Spleen (tissue), 7 donors: ENCODE results near the gene PIF1.

Experiments
- POLR2A ChIP-seq, 3 donors: fragments of 450-650 bp; IDR thresholded peaks; one replicate each; pipeline ENCODE4 v1.5.1; 2017; ENCODE audit warnings: antibody characterized with exemption in 3 of 3, mild to moderate bottlenecking in 1 of 3
- POLR2AphosphoS5 ChIP-seq, 3 donors: sonication (generic); formaldehyde crosslinking; IDR thresholded peaks; one replicate each; pipeline ENCODE4 v1.5.1; 2017; ENCODE audit warnings: antibody characterized with exemption in 3 of 3
- TF ChIP-seq, protein P1 (sequence below), 11 experiments: fragments of 200-600 bp in 7 of 11; fragments of 450-650 bp in 4 of 11; sonication (generic) in 4 of 11; IDR thresholded peaks in 8 of 11; conservative IDR thresholded peaks in 3 of 11; 1 replicate in 7 of 11; 2 replicates in 4 of 11; pipeline versions ENCODE4 v1.4.0 to v1.8.0; 2016 to 2021; ENCODE audit warnings: antibody characterized with exemption in 11 of 11, inconsistent platforms in 4 of 11, mild to moderate bottlenecking in 1 of 11
- donor health status: DM: no; HTN: no; CAD: no; lungs with moderate emphysema.
- donor health status: DM: no; HTN: no; CAD: no.
- donor health status: DM: no; HTN: no; CAD: no.

DNA sequence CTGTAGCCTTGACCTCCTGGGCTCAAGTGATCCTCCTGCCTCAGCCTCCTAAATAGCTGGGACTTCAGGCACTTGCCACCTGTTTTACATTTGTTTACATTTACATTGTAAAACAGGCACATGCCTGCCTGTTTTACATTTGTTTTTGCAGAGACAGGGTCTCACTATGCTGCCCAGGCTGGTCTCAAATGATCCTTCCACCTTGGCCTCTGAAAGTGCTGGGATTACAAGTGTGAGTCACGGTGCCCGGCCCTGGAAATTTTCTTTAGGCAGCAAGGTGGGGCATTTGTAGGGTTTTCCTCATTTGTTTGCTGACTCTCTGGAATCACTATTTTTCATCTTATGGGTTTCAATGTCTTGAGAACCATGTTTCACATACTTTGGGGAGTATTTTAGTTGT lies 25.0 kb downstream of the PIF1 start:
- TF ChIP-seq, protein P1, sequence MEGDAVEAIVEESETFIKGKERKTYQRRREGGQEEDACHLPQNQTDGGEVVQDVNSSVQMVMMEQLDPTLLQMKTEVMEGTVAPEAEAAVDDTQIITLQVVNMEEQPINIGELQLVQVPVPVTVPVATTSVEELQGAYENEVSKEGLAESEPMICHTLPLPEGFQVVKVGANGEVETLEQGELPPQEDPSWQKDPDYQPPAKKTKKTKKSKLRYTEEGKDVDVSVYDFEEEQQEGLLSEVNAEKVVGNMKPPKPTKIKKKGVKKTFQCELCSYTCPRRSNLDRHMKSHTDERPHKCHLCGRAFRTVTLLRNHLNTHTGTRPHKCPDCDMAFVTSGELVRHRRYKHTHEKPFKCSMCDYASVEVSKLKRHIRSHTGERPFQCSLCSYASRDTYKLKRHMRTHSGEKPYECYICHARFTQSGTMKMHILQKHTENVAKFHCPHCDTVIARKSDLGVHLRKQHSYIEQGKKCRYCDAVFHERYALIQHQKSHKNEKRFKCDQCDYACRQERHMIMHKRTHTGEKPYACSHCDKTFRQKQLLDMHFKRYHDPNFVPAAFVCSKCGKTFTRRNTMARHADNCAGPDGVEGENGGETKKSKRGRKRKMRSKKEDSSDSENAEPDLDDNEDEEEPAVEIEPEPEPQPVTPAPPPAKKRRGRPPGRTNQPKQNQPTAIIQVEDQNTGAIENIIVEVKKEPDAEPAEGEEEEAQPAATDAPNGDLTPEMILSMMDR (IDR thresholded peaks at IDR 0.05 in 8 of 11, conservative IDR thresholded peaks at IDR 0.05 in 3 of 11) = no peak
- TF ChIP-seq POLR2AphosphoS5 (IDR thresholded peaks at IDR 0.05) = no peak
- TF ChIP-seq POLR2A (IDR thresholded peaks at IDR 0.05) = no peak
